ENCODE data around the gene TDRD6.

DNA sequence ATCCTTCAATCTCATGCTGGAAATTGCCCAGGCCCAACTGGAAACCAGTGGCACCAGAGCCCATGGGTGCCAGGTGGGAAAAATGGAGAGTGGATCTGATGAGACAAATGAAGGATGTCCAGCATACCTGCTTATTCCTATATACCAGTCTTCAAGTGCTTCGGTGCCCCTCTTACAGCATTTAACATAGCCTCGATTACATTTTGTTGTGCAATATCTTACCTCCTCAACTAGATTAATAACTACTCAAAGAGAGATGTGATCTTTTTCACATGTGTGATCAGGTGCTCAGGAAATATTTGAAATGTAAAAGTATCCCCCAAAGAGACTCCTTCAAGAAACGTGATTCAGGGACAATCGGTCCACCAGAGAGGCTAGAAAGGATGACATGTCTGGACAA, 54.2 kb downstream of the TDRD6 start:
- no peak for TF ChIP-seq GATA2 (IDR thresholded peaks at IDR 0.05; ENCODE audit: low read depth, low read length)
- no peak for TF ChIP-seq GATA3 (IDR thresholded peaks at IDR 0.05; ENCODE audit: low read depth, low read length)

Data from SH-SY5Y (cell line).